CD4-positive, alpha-beta T cell treated with Interleukin-17A for 4 hours (primary cell): ENCODE data around the gene RAD51B.

Experiments
- DNase-seq: peaks from one replicate; pipeline ENCODE4 v3.0.0-alpha.2; 2020; ENCODE audit warnings: mixed read lengths

RAD51B gene

GRCh38 chr14:68589447-68590200, 770.0 kb downstream of the RAD51B start:
- no peak for DNase-seq

- no peak for DNase-seq
These were observed 770.6 kb downstream of the RAD51B start for GRCh38 chr14:68590201-68590522.

- no peak for DNase-seq
These were observed 772.2 kb downstream of the RAD51B start for GRCh38 chr14:68591786-68592185.

- DNase-seq, result no peak
These were observed 773.5 kb downstream of the RAD51B start for GRCh38 chr14:68592948-68593556.

GRCh38 chr14:68593806-68594536, 774.4 kb downstream of the RAD51B start:
- peak; percentile 14 for DNase-seq

GRCh38 chr14:68594737-68595380, 775.3 kb downstream of the RAD51B start:
- DNase-seq, result no peak

GRCh38 chr14:68596211-68596610, 776.6 kb downstream of the RAD51B start:
- no peak for DNase-seq

- no peak for DNase-seq
These were observed 777.1 kb downstream of the RAD51B start for GRCh38 chr14:68596701-68597100.

- no peak for DNase-seq
These were observed 778.5 kb downstream of the RAD51B start for GRCh38 chr14:68598089-68598488.

GRCh38 chr14:68598621-68599447, 779.3 kb downstream of the RAD51B start:
- DNase-seq, result no peak

GRCh38 chr14:68599896-68600610, 780.5 kb downstream of the RAD51B start:
- no peak for DNase-seq

- DNase-seq, result no peak
These were observed 782.9 kb downstream of the RAD51B start for GRCh38 chr14:68602507-68602906.

- DNase-seq, result no peak
These were observed 784.2 kb downstream of the RAD51B start for GRCh38 chr14:68603533-68604360.

- DNase-seq, result no peak
These were observed 784.8 kb downstream of the RAD51B start for GRCh38 chr14:68604361-68604730.

- DNase-seq, result no peak
These were observed 785.2 kb downstream of the RAD51B start for GRCh38 chr14:68604822-68605221.

- no peak for DNase-seq
These were observed 786.6 kb downstream of the RAD51B start for GRCh38 chr14:68606176-68606575.

GRCh38 chr14:68606644-68607043, 787.1 kb downstream of the RAD51B start:
- no peak for DNase-seq

GRCh38 chr14:68607081-68607866, 787.7 kb downstream of the RAD51B start:
- peak; percentile 39 for DNase-seq

- no peak for DNase-seq
These were observed 788.4 kb downstream of the RAD51B start for GRCh38 chr14:68607867-68608573.

- no peak for DNase-seq
These were observed 789.0 kb downstream of the RAD51B start for GRCh38 chr14:68608574-68608962.
